KMS-11 (cell line): Measurements from ENCODE around the gene C3orf70.

Experiments
- H2AFZ ChIP-seq: fragments of 200-600 bp; sonication (generic); 2 replicates; pipeline ENCODE4 v1.6.1; 2016; ENCODE audit warnings: antibody characterized with exemption, mixed run types, low read depth
- H3K27ac ChIP-seq: fragments of 200-600 bp; sonication (generic); 2 replicates; pipeline ENCODE4 v1.6.1; 2016; ENCODE audit warnings: mild to moderate bottlenecking, mixed run types
- H3K27me3 ChIP-seq: fragments of 200-600 bp; sonication (generic); 2 replicates; pipeline ENCODE4 v1.6.1; 2017; ENCODE audit warnings: mild to moderate bottlenecking, low read depth, mixed run types, moderate library complexity; ENCODE audit not compliant: insufficient read depth
- H3K36me3 ChIP-seq: fragments of 200-600 bp; sonication (generic); 2 replicates; pipeline ENCODE4 v1.6.1; 2017; ENCODE audit warnings: mild to moderate bottlenecking, mixed run types; ENCODE audit not compliant: insufficient read depth
- H3K4me1 ChIP-seq: fragments of 200-600 bp; sonication (generic); 2 replicates; pipeline ENCODE4 v1.6.1; 2016; ENCODE audit warnings: mild to moderate bottlenecking, low read depth, mixed run types; ENCODE audit not compliant: poor library complexity, severe bottlenecking
- H3K4me2 ChIP-seq: fragments of 200-600 bp; sonication (generic); 2 replicates; pipeline ENCODE4 v1.7.0; 2016; ENCODE audit warnings: mild to moderate bottlenecking, mixed run types
- H3K4me3 ChIP-seq: fragments of 200-600 bp; sonication (generic); IDR thresholded peaks from 2 replicates; pipeline ENCODE4 v1.6.1; 2017; ENCODE audit warnings: low read depth, low read length, mixed read lengths; ENCODE audit not compliant: insufficient read depth
- H3K79me2 ChIP-seq: fragments of 200-600 bp; sonication (generic); 2 replicates; pipeline ENCODE4 v1.6.1; 2016; ENCODE audit warnings: low read depth, mixed run types; ENCODE audit not compliant: insufficient read depth
- H3K9ac ChIP-seq: fragments of 200-600 bp; sonication (generic); 2 replicates; pipeline ENCODE4 v1.6.1; 2016; ENCODE audit warnings: mild to moderate bottlenecking, mixed run types
- H4K20me1 ChIP-seq: fragments of 200-600 bp; sonication (generic); 2 replicates; pipeline ENCODE4 v1.6.1; 2016; ENCODE audit warnings: mild to moderate bottlenecking, mixed run types; ENCODE audit not compliant: insufficient read depth
- TF ChIP-seq, protein P1 (sequence below): fragments of 200-600 bp; sonication (generic); conservative IDR thresholded peaks from 2 replicates; pipeline ENCODE4 v1.6.1; 2017; ENCODE audit warnings: low read depth, mild to moderate bottlenecking, antibody characterized with exemption, low read length, moderate library complexity, mixed read lengths

Gene C3orf70

DNA sequence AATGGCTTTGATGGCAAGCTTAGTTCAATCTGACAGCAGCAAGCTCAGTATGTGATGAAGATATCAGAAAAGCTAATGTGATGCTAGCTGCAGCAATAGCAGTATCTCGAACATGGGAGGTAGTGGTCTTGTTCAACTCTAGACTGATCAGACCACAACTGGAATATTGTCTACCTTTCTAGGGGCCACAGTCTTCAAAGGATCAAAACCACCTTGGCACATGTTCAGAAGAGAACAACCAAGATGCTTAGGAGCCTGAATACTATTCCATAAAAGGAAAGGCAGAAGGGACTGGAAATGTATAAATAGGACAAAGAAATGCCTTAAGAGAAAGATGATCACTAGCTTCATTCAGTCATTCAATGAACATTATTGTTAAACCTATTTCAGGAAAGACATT lies 2.3 kb downstream of the C3orf70 start:
- Histone ChIP-seq H4K20me1 (no peaks in the 10 kb centered on the region), H3K4me3 (no peak overlapping the region), H3K4me1 (peaks cover 9% of the 10 kb centered on the region), H3K79me2 (no peaks in the 10 kb centered on the region), H3K36me3 (no peaks in the 10 kb centered on the region), H2AFZ (no peak overlapping the region), H3K27ac (no peak overlapping the region), H3K4me2 (no peak overlapping the region), H3K27me3 (peaks cover 15% of the 10 kb centered on the region; the same call in 1 of the 2 replicates), H3K9ac (no peak overlapping the region)
- TF ChIP-seq, protein P1, sequence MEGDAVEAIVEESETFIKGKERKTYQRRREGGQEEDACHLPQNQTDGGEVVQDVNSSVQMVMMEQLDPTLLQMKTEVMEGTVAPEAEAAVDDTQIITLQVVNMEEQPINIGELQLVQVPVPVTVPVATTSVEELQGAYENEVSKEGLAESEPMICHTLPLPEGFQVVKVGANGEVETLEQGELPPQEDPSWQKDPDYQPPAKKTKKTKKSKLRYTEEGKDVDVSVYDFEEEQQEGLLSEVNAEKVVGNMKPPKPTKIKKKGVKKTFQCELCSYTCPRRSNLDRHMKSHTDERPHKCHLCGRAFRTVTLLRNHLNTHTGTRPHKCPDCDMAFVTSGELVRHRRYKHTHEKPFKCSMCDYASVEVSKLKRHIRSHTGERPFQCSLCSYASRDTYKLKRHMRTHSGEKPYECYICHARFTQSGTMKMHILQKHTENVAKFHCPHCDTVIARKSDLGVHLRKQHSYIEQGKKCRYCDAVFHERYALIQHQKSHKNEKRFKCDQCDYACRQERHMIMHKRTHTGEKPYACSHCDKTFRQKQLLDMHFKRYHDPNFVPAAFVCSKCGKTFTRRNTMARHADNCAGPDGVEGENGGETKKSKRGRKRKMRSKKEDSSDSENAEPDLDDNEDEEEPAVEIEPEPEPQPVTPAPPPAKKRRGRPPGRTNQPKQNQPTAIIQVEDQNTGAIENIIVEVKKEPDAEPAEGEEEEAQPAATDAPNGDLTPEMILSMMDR: no peak

GRCh38 chr3:185149591-185149990 lies 3.3 kb downstream of the C3orf70 start:
- H4K20me1 ChIP-seq: no peaks in the 10 kb centered on the region
- TF ChIP-seq, protein P1: no peak
- no peak overlapping the region for H3K9ac ChIP-seq
- H3K36me3 ChIP-seq: no peaks in the 10 kb centered on the region
- H3K4me3 ChIP-seq: no peak overlapping the region
- peaks cover 15% of the 10 kb centered on the region; the same call in 1 of the 2 replicates for H3K27me3 ChIP-seq
- H3K4me1 ChIP-seq: peaks cover 9% of the 10 kb centered on the region
- H3K27ac ChIP-seq: no peak overlapping the region
- H3K79me2 ChIP-seq: no peaks in the 10 kb centered on the region
- no peak overlapping the region for H3K4me2 ChIP-seq
- H2AFZ ChIP-seq: no peak overlapping the region

DNA sequence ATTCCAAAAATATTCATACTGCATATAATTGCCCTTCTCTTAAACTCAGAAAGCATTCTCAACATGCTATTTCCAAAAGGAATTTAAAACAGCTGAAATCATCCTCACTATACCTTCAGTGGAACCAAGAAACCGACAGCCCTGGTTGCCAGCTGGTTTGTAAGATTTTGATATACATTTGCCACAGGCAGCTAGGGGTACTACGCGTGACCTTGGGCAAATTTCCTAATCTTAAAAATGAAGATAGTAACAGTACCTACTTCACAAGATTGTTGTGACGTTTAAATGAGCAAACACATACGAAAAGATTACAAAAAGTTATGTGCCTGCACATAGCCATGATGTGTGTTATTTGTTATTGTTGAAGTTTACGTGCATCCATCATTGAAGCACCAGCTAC lies 7.3 kb downstream of the C3orf70 start:
- H3K27me3 ChIP-seq: peaks cover 1% of the 10 kb centered on the region; the same call in 1 of the 2 replicates

GRCh38 chr3:185144784-185145183 lies 8.1 kb downstream of the C3orf70 start:
- H3K4me2 ChIP-seq: no peak overlapping the region

More for the DNA sequence above, 7.3 kb downstream of the C3orf70 start:
- no peaks in the 10 kb centered on the region for H3K79me2 ChIP-seq
- H3K4me1 ChIP-seq: no peaks in the 10 kb centered on the region
- no peaks in the 10 kb centered on the region for H3K36me3 ChIP-seq
- H3K27ac ChIP-seq: no peak overlapping the region
- no peak overlapping the region for H3K9ac ChIP-seq
- no peak overlapping the region for H3K4me2 ChIP-seq
- TF ChIP-seq, protein P1: no peak
- H4K20me1 ChIP-seq: no peaks in the 10 kb centered on the region
- no peak overlapping the region for H2AFZ ChIP-seq
- H3K4me3 ChIP-seq: no peak overlapping the region

More at GRCh38 chr3:185144784-185145183, 8.1 kb downstream of the C3orf70 start:
- H4K20me1 ChIP-seq: no peaks in the 10 kb centered on the region
- no peak overlapping the region for H3K4me3 ChIP-seq
- no peaks in the 10 kb centered on the region for H3K27me3 ChIP-seq
- H3K36me3 ChIP-seq: no peaks in the 10 kb centered on the region
- TF ChIP-seq, protein P1: no peak
- no peak overlapping the region for H3K27ac ChIP-seq
- H3K79me2 ChIP-seq: no peaks in the 10 kb centered on the region
- no peak overlapping the region for H3K9ac ChIP-seq
- no peak overlapping the region for H2AFZ ChIP-seq
- H3K4me1 ChIP-seq: no peaks in the 10 kb centered on the region
